ENCODE results near the gene ZNF785. TPM values are rescaled to one million over a fixed set of nuclear protein-coding genes. Genes with fewer than 3 reads are reported as not detected.

Gene ZNF785
- total and polyA plus RNA-seq, 2 donors (not counting 1 experiment from before 2014, with no cell fraction given): 12.2 to 39.7 TPM

GRCh38 chr16:30609926-30610839 is 24.7 kb upstream of the ZNF785 start, which contains the start of gene ZNF689:
Gene ZNF689, minus strand, starts transcription at chr16:30610389. Its CDS starts 348 bp downstream, at chr16:30610041.
- Histone ChIP-seq H2AFZ (ENCODE audit: insufficient read depth, low read depth, low read length, poor library complexity, severe bottlenecking) (peak within 1 kb of the TSS; percentile 96), H3K27ac (ENCODE audit: low read length in 2 of 2) (peak within 1 kb of the TSS; percentile 82 to 96), H3K4me2 (replicated peaks; ENCODE audit: low read depth, low read length, poor library complexity, severe bottlenecking) (peak within 1 kb of the TSS; percentile 87), H3K9me3 (ENCODE audit: control extremely low read depth in 1 of 3, control insufficient read depth in 2 of 3, insufficient read depth in 1 of 3, low read length in 2 of 3) (no peaks in the 10 kb centered on the region), H3K27me3 (replicated peaks in 1 of 4; ENCODE audit: control extremely low read depth in 1 of 4, control insufficient read depth in 3 of 4, insufficient read depth in 4 of 4, low read length in 3 of 4) (no peaks in the 10 kb centered on the region), H3K79me2 (ENCODE audit: control insufficient read depth, insufficient read depth, low read length) (peaks cover 18% of the 10 kb centered on the region), H4K20me1 (ENCODE audit: control insufficient read depth, insufficient read depth, low read length, poor library complexity, severe bottlenecking) (no peaks in the 10 kb centered on the region), H3K9ac (ENCODE audit: low read length) (peak within 1 kb of the TSS; percentile 99), H3K4me1 (ENCODE audit: control insufficient read depth in 2 of 2, insufficient read depth in 2 of 2, low read length in 2 of 2) (peaks cover 14 to 24% of the 10 kb centered on the region in 2 donors), H3K36me3 (replicated peaks in 1 of 2; ENCODE audit: control extremely low read depth in 1 of 2, control insufficient read depth in 1 of 2, extremely low read depth in 1 of 2, insufficient read depth in 2 of 2, low read length in 1 of 2) (peaks cover 0 to 5% of the 10 kb centered on the region in 2 experiments), H3K4me3 (ENCODE audit: control extremely low read depth in 1 of 5, extremely low read depth in 1 of 5, insufficient read depth in 1 of 5, low read depth in 2 of 5, low read length in 4 of 5) (peak within 1 kb of the TSS; percentile 84 to 98 (median 91))
- under 1% methylated on average over 57 of the region's 63 CpGs for WGBS (ENCODE audit: insufficient coverage)
- peak; percentile 88 for ATAC-seq (ENCODE audit: low read depth)
- Mint-ChIP-seq H3K4me1 (peaks cover 21% of the 10 kb centered on the region), H3K27me3 (no peaks in the 10 kb centered on the region), H3K27ac (peak within 1 kb of the TSS; percentile 96), H3K9me3 (ENCODE audit: insufficient read depth) (no peaks in the 10 kb centered on the region), H3K4me3 (peak within 1 kb of the TSS; percentile 98)
- no peak for TF ChIP-seq CTCF (IDR thresholded peaks at IDR 0.05)
- no peak for TF ChIP-seq EZH2 (IDR thresholded peaks at IDR 0.05; ENCODE audit: borderline replicate concordance, insufficient read depth, low read depth, low read length, poor library complexity, severe bottlenecking)
- intact Hi-C loops (cut with micrococcal nuclease): loop anchor here (1.0 kb wide), 7 partner anchors 24 to 88 kb away; partner anchors contain the start of genes FBRS, ZNF764 and ZNF785
- peak; percentile 97 for DNase-seq
- ChIA-PET CTCF (interaction anchor here (0.9 to 2.1 kb wide), 7 partner anchors 11 to 227 kb away, joined by 3 to 9 read pairs (median 4); partner anchors contain the start of genes DCTPP1, SEPTIN1 and ZNF785), POLR2A (interaction anchor here (0.5 to 1.6 kb wide), 11 partner anchors 12 to 1643 kb away, joined by 3 to 6 read pairs (median 4); partner anchors contain the start of genes DCTPP1, ZNF688, ZNF747 and ZNF764)

Data from B cell (primary cell).